GM18502 (cell line): ENCODE results near the gene GPR34.
A peak's percentile ranks its signal among the peaks of the same experiment; 100 is the strongest.
"Not testable (repeated sequence)": the region's sequence is repeated elsewhere in the genome, so short reads cannot be mapped to it uniquely, and the experiment has no call there.

ENCODE experiments used
- ATAC-seq: cut with Tn5 transposase; IDR thresholded peaks from one replicate; pipeline ENCODE4 v1.9.1; 2021; ENCODE audit warnings: mild to moderate bottlenecking; ENCODE audit not compliant: unreplicated experiment, poor library complexity

Gene GPR34

DNA sequence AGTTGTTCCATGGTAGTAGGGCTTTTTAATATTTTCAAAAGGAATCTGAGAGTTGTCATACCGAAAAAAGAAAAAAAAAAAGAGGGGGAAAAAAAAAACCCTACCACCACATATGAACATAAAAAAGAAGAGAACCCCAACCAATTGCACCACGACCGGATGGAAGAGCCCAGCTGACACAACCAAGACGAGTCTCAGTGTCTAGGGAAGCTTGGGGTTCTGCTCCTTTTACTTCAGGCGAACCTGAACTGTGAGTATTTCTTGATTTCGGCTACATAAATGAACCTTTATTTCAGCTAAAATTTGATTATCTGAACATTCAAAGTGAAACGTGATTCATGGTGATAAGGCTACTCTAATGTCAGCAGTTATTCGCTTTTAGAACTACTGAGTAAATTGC, at the start of gene GPR34:
TSS of gene GPR34 (plus strand) at position 139 of the 400 bp plus-strand sequence. CDS start 6,661 bp downstream, outside the sequence.
- peak; percentile 57 for ATAC-seq

- ATAC-seq = not testable (repeated sequence)
These were observed 42.6 kb upstream of the GPR34 start for GRCh38 chrX:41646201-41646600.

DNA sequence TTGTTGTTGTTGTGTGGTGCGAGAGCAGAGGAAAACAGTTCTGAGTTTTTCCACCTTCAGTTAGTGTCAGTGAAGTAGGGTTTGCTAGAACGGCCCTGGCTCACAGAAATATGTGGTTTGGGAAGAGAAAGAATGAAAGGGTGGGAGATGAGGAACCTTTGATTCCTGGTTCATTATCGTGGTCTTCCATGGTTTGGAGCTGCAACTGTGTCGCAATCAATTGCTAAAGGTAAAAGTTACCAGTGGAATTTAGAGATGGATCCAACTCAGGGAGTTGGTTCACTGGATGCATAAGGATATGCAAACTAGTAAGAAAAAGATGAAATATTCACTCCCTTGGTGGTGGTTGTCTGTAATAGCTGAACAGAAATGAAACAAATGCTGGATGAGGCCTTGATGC, 35.6 kb upstream of the GPR34 start:
- no peak for ATAC-seq

GRCh38 chrX:41655101-41655500, 33.7 kb upstream of the GPR34 start:
- no peak for ATAC-seq

- no peak for ATAC-seq
These were observed 33.1 kb upstream of the GPR34 start for GRCh38 chrX:41655631-41656030.

GRCh38 chrX:41661366-41662095, 27.2 kb upstream of the GPR34 start:
- no peak for ATAC-seq

DNA sequence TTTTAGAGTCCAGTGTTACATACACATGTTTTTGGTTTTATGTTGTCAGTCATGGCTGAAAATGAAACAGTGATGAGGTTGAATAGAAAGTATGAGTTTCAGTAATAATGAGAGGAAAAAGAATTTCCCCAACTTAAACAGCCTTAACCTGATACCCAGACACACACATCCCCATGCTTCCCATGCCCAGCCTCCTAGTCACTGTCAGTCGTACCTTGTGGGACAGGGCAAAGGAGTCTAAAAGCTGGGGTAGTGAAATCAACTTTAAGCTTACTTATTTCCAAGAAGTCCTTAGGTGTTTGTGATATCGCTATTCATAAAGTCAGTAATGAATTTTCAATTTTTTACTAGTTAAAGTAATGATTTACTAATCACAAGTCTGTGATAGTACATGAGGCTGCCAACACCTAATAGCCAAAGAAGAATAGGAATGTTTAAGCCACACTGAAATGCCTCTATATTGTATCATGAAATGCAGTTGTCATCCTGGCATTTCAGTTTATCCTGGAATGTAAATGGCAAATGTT, 24.3 kb upstream of the GPR34 start:
- peak; percentile 92 for ATAC-seq

DNA sequence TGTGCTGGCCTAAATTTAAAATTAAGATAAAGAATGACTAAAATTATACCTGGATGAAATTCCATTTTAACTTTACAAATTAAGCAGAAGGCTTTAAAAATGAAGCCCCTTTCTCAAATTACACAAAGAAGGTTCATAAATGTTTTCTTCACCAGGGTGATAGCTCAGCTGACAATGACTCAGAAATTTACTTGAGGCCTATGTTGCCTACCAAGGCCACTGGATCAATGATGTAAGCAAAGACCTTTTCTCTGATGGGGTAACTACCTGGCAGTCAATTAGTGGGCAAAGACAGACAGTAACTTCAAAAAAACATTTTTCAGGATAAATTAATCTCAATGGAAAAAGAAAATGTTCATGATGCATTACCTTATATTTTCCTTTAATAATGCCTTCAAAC, 23.9 kb upstream of the GPR34 start:
- no peak for ATAC-seq

DNA sequence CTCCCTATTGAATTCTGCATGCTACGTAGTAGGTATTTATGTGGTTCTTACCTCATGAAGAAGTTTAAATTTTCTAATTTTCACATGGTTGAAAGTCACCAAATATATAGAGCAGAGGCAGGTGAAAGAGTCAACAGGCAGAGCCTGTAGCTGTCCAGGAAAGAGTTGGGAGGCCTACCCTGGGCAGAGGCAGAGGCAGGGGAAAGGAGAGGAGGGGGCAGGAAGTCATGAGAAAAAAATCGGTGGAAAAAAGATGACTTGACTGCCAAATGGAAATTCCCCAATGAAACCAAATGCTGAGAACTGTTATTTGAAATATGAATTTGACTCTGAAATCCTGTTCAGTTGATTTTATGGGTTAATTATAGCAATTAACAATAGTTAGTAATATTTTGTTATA, 23.1 kb upstream of the GPR34 start:
- ATAC-seq = no peak

GRCh38 chrX:41666251-41666650, 22.5 kb upstream of the GPR34 start:
- no peak for ATAC-seq

- no peak for ATAC-seq
These were observed 21.1 kb upstream of the GPR34 start for GRCh38 chrX:41667631-41668030.

GRCh38 chrX:41670112-41670511, 18.7 kb upstream of the GPR34 start:
- no peak for ATAC-seq

GRCh38 chrX:41671082-41671481, 17.7 kb upstream of the GPR34 start:
- ATAC-seq = no peak

GRCh38 chrX:41672643-41673042, 16.1 kb upstream of the GPR34 start:
- no peak for ATAC-seq

DNA sequence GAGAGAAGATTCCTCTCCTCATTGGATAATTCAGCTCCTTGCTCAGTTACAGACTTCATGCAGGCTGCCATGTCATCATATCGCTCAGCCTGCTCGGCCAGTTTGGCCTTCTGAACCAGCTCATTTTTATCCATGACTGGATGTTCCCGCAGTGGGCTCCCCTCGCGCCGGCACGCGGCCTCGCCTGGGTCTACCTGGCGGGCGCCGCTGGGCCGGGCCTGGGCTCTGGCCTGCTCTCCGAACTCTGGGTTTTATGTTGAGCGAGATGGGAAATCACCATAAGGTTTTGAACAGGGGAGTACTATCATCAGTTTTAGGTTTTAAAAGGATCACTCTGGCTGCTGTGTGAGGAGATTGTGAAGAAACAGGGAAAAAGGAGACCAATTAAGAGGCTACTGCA, 12.4 kb upstream of the GPR34 start:
- not testable (repeated sequence) for ATAC-seq

- no peak for ATAC-seq
These were observed 11.4 kb upstream of the GPR34 start for GRCh38 chrX:41677183-41678060.

GRCh38 chrX:41684138-41684537, 4.6 kb upstream of the GPR34 start:
- no peak for ATAC-seq

DNA sequence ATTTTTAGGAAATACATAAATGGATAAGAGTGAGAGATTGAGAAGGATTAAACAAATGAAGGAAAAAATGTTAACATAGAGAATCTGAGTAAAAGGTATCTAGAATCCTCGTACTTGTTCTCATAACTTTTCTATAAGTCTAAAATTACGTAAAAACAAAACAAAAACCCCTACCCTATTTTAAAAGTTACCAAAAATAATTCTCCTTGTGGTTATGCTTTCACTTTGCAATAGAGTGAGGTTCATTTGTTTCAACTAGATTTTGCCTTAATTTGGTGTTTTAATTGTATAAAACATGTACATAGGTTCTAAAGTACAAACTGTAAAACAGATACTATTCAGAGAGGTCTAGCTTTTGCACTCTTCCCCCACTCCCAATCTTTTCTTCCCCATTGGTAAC, 3.8 kb upstream of the GPR34 start:
- no peak for ATAC-seq

DNA sequence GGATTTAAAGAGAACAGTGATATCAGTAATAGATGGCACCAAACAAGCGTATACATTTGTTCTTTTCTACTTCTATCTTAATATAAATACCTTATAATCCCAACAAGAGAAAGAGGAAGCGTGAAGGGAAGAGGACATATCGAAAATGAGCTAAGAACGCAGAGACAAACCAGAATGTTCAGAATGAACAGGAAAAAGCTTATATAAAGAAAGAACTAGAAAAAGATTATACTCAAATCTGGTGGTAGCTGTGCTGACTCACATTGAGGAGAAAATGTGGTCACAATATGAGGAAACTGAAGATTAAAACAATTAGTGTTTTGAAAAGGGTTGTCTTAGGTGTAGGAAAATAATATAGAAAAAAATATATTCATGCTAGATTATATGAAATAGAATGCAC, 2.0 kb upstream of the GPR34 start:
- ATAC-seq = no peak

- ATAC-seq = no peak
These were observed 617 bp upstream of the GPR34 start for GRCh38 chrX:41688156-41688555.

GRCh38 chrX:41689711-41690110, 938 bp downstream of the GPR34 start:
- no peak for ATAC-seq
